ENCODE measurements around the gene TNIK.
"Not testable (repeated sequence)": the region's sequence is repeated elsewhere in the genome, so short reads cannot be mapped to it uniquely, and the experiment has no call there.

The TNIK gene

DNA sequence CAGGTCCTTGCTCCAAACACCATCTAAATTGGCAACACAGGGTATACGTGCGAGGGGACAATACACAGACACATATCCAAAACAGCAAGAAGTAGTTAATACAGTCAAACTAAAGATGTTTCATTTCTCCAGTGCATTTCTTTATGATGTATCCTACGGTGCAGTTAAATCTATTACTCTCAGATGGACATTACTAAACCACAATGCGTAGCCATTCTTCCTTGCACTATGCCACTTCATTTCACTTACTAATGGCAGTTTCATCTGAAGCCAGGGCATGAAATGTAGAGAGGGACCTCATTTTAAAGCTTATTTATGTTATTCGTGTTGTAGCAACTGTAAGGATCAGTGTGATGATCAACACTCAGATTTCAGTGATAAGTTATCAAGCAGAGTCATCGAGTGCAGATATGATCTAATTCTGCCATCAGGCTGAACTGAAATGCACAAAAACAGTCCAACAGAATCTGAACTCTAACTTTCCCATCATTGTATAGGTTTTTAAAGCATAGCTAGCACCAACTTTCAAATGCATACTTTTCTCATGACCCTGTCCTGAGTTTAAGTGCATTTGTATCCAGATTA, 14.5 kb downstream of the TNIK start:
- DNase-seq = no peak

DNA sequence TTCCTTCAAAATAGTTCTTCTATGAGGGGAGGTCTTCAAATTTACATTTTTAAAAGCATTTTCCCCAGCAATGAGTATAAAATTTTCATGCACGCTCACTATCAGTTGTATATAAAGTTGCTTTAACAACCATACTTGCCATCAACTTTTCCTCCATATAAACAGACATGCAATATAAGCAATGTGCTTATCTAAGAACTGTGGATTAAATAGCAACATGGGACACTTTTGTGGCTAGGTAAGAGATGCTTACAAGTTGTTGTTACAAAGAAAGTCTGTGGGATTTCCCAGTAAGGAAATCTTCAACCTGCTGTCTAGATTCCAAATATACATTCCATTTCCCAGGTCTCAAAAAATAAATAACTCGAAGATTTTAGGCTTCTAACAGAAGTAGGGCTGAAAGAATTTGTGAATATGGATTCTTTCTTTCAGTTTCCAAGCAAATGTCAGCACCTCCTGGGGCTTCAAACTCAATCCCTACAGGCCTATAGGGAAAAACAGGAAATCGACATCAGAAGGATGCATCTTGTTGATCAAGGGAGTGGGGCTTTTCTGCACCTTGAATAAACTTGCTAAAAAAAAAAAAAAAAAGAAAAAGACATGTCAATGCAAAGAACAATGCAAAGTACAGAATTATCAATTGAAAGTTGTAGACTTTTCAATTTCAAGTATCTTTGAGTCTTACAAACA, 16.1 kb downstream of the TNIK start:
- DNase-seq = no peak

DNA sequence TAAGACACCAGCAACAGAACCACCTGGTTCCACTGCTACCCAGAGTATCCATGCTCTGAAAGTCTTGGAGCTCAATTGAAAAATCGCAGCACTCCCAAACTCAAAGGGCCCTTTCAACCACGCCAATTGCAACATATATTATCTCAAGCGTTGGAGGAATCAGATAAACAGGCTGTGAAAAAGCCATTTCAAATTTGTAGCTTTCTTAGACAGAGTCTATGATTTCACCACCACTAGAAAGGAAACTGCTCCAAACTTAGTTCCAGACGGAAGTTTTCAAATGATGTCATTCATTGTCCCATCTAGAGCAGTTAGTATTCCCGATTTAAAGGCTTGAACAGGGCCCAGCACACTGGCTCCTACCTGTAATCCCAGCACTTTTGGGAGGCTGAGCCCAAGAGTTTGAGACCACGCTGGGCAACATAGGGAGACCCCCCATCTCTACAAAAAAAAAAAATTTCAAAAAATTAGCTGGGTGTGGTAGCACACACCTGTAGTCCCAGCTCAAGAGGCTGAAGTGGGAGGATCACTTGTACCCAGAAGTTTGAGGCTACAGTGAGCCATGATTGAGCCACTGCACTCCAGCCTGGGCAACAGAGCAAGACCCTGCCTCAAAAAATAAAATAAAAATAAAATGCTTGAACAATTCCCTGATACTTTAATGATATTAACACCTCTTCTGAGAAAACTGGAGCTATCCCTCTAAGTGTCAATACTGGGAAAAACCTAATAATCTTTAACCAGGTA, 16.8 kb downstream of the TNIK start:
- DNase-seq = no peak

DNA sequence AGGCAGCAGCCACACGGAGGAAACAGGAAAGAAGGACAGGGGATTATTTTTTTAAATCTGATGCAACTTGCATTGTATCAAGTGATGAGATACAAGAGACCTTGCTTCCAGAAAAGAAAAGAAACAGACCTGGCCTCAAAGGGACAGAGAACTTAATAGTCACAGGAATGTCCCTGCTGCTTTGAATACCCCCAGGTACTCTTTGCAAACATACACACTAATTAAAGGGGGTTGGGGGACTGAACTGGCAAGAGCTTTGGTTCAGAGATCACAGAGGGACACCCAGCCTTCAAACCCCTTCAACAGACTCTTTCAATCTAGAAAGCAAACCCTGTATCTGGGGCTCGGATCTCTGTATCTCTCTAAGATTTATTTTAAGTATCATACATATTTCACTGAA, 18.0 kb downstream of the TNIK start:
- no peak for DNase-seq

DNA sequence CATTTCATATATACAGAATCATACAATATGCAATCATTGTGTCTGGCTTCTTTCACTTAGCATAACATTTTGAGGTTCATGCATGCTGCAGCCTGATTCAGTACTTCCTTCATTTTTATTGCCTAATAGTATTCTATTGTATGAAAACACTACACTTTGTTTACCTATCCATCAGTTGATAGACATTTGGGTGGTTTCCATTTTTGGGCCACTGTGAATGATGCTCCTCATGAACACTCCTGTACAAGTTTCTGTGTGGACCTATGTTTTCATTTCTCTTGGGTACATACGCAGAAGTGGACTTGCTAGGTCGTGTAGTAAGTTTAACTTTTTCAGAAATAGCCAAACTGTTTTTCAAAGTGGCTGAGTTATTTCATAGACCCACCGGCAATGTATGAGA, 18.8 kb downstream of the TNIK start:
- DNase-seq = no peak

DNA sequence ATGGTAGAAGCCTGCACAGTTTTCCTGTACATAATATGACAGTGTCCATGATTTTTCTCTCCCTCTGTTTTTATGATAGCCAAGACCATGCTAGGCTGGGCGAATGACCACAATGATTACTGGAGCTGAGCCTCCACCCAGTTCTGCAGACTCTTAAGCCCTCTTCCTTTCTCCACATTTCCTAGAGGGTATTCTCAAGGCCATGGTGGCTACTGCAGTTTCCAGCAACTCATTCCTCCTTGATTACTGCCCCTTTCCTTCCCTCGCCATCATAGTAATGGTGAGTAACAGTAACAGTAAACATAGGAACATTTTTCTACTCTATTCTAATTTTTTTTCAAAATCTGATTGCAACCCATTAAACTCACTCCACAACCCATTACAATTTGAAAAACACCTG, 20.2 kb downstream of the TNIK start:
- no peak for DNase-seq

DNA sequence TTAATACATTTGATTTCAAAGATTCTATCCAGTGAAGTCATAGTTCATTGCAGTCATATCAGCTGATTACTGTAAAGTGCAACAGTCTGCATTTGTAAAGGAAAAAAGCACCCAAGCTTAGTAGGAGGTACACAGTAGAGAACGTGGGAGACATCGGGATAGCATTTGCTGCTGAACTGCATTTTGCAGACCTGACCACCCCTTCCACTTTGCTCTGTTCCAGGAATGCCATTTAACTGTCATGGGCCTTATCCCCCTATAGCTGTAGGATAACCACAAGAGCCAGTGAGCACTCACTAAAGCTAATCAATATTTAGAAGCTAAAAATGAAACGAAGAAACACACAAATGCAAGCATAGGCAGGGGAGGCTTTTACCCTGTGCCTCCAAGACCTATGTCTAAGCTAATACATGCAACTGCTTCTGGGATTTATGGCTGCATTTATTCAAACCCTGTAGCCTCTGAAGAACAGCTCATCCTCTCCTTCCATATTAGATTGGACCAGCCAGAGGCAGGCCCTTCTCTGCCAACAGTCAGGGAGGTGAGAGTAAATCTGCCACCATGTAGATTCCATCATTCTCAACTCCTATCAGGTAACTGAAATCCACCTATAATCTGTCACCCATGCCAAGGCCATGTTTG, 23.0 kb downstream of the TNIK start:
- no peak for DNase-seq

DNA sequence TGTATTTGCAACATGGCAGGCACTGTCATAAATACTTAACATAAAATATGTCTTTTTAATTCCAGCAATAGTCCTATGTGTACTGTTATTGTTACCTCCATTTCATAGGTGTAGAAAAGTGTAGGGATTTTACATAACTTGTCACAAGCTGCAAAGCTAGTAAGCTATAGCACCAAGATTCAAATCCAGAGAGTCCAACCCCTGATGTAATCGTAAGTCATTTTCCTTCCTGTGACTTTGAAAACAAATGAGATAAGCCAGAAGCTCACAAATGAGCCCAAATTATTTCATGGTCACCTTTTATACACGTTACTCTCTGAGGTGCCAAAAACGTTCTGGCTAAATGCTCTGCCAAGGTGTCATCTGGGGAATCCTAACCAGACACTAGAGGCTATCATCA, 23.8 kb downstream of the TNIK start:
- no peak for DNase-seq

DNA sequence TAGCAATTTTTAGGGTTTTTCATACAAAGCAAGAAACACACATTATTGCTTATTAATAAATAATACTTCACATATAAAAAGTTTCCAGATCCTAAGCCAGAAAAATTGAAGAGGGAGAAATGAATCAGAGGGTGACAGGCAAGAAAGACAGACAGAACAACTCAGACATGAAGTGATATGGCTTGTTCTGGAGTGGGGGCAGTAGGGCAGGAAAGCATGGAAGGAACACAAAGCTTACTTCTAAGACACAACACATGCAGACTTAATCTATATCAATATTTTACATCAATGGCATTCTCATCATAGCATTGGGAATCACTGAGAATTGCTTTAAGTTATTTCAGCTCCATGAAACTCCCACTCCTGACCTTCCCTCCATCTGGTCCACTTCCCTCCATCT, 24.4 kb downstream of the TNIK start:
- no peak for DNase-seq

DNA sequence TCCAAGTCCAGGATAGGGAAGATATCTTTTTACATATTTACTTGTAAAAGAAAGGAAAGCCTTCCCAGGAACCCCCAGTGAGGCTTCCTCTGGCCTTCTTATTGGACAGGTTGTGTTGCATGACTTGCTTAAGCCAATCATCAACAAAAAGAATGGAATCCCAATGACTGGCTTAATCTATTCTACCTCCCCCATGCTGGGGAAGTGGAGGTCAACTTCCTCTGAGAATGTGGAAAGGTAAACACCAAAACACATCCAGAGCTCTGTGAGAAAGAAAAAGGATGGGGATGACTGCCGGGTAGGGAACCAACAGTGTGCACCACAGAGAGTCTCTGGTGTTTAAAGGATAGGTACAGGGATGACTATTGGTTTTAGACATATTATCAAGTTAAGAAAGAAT, 25.1 kb downstream of the TNIK start:
- no peak for DNase-seq

DNA sequence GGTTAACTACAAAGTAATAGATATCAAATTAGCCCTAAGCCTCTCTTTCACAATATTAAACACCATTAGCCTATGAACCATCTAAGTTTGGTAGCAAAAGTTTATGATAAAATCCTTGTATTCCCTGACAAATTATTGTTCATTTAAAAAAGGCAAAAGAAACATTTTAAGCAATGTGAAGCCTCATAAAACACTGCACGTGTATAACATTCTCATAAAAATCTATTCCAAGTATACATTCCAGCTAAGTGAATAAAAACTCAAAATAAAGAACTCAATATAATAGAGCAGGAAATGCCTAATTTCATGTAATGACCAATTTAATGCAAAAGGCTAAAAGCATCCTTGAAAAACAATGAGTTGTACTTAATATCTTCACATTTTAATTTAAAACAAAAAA, 27.7 kb downstream of the TNIK start:
- no peak for DNase-seq

DNA sequence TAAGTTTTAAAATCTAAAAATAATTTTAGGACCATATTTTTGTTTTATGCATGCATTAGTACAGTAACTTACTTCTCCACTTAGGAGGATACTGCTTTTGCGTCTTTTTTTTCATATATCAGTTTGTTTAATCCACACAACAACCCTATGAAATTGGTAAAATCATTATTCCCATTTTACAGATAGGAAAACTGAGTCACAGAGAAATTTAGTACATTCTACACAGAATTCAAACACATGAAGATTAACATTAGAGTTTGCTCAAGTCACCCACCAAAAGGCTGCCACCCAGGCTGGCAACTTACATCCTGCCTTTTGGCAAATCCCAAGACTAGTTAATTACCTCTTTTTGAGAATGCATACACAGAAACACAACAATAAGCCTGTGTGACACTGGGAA, 28.7 kb downstream of the TNIK start:
- DNase-seq = no peak

DNA sequence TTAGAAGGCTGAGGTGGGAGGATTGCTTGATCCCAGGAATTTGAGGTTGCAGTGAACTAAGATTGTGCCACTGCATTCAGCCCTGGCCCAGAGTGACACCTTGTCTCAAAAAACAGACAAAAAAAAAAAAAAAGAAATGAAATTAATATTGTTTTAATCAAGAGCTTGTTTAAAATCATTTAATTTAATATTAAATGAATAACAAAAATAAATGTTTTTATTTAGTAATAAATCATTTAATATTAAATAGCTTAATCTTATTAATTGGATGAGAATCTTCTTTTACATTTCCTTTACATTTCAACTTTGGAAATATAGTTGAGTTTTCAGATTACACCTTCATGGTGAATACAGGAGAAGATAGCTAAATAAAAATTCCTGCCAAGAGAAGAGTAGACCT, 29.7 kb downstream of the TNIK start:
- DNase-seq = no peak

DNA sequence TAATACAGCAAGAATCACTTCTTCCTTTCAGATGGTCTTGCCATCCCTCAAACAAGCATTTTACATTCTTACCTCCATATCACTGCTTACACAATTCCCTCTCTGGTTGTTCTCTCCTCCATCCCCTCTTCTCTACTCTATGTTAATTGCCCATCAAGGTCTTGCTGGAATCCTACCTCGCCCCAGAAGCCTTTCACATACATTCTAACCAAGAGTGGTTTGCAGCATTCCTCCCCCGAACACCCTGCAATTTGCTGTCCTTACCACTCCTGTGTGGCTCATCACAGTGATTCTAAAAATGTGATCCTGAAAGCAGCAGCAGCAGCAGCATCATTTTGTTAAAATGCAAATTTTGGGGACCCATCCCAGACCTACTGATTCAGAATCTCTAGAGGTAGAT, 30.6 kb downstream of the TNIK start:
- DNase-seq = no peak

DNA sequence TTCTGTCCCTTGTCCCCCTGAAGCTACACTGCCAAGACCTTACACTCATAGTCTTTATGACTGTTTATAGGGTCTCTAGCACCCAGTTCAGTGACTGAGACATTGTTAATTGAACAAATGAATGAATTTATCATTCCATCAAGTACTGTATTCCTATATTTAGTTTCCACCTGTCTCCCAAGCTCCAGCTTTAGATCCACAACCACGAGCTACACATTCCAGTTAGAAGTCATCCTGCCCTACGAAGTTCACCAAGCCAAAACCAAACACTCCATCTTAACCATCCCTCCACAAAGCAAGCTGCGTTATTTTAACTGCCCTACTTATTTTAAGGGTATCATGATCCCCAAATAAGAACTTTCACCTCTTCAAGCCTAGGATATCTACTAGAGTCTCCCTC, 31.3 kb downstream of the TNIK start:
- no peak for DNase-seq

DNA sequence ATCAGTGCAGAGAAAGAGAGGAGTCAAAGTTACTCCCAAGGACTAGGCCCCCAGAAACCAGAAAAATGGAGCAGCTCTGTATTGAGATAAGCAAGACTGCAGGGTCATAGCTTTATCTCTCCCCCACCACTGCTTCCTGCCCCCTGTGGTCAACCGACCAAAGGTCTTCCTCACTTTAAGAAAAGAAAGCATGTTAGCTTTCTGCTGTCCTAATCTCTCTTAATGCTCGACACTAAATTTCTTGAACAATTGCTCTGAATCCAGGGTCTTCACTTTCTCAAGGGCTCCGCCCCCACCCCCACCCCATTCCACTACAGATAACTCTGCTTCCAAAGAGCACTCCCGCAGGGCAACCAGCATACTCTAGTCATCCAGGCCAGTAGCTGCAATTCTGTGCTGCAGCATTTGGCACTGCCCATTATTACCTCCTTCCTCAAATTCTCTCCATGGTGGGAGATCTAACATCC, 31.9 kb downstream of the TNIK start:
- no peak for DNase-seq

DNA sequence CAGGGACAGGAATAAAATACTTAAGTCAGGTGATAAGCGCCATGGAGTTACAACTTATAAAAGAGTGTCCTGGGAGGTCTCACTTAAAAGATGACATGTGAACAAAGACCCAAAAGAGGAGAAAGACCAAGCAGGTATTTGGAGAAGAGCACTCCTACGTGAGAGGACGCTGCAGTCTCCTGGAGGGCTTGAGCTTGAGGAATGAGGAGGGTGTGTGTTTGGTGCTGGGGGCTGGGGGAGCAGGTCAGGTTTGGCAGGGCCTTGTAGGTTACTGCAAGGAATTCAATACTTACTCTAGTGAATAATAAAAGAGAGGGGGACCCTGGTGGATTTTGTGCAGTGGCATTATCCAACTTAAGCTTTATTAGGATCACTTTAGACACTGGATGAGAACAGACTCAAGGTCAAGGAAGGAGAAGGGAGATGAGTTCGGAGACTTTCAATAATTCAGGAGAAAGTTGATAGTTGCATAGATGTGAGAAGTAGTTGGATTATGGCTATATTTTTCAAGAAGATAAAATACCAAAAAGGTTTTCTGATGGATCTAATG, 32.4 kb downstream of the TNIK start:
- DNase-seq = no peak

DNA sequence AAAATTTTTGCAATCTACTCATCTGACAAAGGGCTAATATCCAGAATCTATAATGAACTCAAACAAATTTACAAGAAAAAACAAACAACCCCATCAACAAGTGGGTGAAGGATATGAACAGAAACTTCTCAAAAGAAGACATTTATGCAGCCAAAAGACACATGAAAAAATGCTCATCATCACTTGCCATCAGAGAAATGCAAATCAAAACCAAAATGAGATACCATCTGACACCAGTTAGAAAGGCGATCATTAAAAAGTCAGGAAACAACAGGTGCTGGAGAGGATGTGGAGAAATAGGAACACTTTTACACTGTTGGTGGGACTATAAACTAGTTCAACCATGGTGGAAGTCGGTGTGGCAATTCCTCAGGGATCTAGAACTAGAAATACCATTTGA, 36.1 kb downstream of the TNIK start:
- not testable (repeated sequence) for DNase-seq

DNA sequence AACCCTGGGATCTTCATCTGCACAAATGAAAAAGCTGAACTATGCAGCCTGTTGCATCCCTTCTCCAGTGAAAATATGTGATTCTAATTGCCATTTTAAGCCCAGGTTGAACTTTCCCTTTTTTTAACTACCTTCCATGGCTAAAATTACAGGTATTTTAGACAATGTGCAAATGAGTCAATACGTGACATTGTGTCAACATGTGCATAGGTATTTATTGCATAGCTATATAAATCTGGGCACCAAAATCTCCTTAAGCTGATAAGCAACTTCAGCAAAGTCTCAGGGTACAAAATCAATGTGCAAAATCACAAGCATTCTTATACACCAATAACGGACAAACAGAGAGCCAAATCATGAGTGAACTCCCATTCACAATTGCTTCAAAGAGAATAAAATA, 37.4 kb downstream of the TNIK start:
- not testable (repeated sequence) for DNase-seq

DNA sequence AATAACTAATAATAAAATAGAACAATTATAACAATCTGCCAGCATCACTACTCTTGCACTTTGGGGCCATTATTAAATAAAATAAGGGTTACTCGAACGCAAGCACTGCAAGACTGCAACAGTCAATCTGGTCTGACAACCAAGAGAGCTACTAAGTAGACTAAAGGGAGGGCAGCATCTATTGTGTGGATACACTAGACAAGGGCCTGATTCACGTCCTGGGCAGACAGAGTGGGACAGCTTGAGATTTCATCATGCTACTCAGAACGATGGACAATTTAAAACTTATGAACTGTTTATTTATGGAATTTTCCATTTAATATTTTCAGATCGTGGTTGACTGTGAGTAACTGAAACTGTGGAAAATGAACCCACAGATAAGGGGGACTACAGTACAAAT, 39.5 kb downstream of the TNIK start:
- DNase-seq = no peak

DNA sequence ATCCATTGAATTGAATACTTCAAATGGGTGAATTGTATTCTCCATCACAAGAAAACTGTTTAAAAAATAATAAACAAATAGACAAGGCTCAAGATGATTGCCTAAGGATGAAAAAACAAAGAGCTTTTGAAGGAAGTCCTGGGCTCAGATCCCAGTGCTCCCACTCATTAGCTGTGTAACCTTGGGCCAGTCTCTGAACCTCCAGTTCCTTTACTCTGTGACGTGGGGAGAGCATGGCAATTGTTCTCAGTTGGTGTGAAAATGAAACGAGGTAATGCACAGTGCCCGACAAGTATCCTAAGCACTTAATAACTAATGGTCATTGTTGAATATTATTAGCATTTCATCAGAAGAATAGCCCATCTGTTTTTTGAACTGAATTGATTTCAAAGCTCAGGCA, 40.7 kb downstream of the TNIK start:
- no peak for DNase-seq

DNA sequence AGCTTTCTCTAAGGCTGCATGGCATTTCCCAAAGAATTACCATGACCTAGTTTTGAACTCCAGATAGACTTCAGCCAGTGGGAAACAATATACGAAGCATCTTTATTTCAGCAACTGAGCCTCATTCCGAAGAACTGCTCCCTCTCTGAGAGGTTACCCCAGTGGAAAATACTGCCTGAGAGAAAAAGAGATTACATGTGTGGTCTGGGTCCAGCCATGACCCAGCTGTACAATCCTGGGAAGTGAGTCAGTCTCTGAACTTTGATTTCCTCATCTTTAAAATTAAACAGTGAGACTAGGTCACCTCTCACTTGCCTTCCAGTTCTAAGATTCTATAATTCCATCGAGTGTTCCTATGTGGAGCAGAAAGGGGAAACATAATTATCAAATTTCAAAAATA, 42.4 kb downstream of the TNIK start:
- no peak for DNase-seq

DNA sequence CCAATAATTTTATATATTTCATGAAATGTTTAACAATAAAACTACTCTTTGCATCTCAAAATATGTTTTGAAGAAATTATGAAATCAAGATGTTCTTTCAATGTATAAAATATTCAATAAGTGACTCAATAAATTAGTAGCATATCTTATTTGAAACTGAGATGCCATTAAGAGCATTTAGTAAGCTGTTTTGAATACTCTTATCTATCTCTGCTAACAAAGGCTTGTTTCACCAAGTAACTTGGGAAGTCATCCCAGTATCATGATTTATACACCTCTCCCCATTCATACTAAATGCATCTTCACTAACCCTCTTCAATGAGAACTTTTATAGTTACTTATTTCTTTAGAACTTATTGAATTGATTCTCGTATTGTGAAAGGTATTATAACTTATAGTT, 43.1 kb downstream of the TNIK start:
- no peak for DNase-seq

DNA sequence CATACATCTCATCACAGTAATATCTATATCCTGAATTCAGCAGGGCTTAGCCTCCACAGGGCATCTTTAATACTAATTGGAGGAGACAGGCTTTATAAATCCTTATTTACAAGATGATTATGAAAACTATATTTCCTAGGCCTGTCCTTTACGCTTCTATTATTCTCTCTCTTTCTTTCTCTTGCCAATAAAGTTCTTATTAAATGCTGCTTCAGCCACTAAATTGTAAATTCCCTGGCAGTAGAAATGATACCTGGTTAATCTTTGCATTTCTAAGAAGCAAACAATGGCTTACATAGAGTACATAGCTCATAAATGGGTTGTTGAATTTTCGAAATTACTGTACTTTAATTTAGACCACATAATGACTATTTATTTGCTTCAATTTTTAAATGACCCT, 43.5 kb downstream of the TNIK start:
- no peak for DNase-seq
